ENCODE measurements around the gene FDXR. TPM values are rescaled to one million over a fixed set of nuclear protein-coding genes. Genes with fewer than 3 reads are reported as not detected.

Gene FDXR
- total and polyA plus RNA-seq, 2 of the 8 experiments (the other 6 are each of a cell fraction or from before 2014, with no cell fraction given), result 24.2 to 31.4 TPM

DNA sequence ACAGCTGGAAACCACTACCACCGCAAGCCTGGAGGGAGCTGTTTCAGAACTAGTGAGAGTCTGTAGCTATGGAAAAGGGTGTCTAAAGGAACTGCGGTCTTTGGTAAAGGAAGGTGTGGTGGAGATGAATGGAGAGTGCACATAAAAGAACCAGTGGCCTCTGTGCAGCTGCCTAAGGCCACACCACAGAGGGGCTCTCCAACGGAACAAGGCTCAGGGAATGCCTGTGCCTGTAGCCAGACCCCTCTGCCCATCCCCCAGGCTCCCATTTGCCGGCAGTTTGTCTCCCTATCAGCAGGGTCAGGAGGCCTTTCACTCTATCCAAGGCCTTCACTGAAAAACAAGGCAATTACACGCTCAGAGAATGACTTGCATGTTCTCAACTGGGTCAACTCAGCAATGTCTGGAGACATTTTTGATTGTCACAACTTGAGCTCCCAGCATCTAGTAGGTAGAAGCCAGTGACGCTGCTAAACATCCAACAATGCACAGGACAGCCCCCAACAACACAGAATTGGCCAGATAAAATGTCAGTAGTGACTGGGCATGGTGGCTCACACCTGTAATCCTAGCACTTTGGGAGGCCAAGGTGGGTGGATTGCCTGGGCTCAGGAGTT, 3.3 kb upstream of the FDXR start (continued):
- TF ChIP-seq CBX8 (IDR thresholded peaks at IDR 0.05; ENCODE audit: borderline replicate concordance, low read depth, low read length) (no peak), CTBP2 (IDR thresholded peaks at IDR 0.05; ENCODE audit: borderline replicate concordance, insufficient read depth, insufficient read length, low read length) (no peak), SIRT6 (IDR thresholded peaks at IDR 0.05; ENCODE audit: low read length) (no peak)

All from H1 (cell line).